Measurements from ENCODE around the gene HS3ST6. TPM values are rescaled to one million over a fixed set of nuclear protein-coding genes. Genes with fewer than 3 reads are reported as not detected.

Gene HS3ST6
- total RNA-seq, 1 experiment from 2014 or later = 1.0 TPM

DNA sequence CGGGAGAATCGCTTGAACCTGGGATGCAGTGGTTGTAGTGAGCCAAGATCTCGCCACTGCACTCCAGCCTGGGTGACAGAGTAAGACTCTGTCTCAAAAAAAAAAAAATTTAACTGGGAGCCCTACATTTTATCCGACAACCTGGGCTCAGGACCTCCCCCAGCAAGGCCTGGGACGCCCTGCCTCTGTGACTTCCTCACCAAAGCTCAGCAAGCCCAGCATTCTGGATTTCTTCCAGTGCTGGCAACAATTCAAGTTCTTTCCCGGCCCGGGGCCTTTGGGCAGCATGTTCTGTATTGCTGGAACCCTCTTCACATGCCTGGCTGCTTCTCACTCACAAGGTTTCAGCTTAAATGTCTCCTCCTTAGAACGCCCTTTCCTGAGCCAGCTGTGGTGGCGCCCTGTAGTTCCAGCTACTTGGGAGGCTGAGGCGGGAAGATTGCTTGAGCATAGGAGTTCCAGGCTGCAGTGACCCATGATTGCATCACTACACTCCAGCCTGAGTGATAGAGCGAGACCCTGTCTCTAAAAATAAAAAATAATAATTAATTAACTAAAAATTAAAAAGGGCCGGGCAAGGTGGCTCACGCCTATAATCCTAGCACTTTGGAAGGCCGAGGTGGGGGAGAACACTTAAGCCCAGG is 30.4 kb downstream of the HS3ST6 start (continued):
- TF ChIP-seq, protein P1, sequence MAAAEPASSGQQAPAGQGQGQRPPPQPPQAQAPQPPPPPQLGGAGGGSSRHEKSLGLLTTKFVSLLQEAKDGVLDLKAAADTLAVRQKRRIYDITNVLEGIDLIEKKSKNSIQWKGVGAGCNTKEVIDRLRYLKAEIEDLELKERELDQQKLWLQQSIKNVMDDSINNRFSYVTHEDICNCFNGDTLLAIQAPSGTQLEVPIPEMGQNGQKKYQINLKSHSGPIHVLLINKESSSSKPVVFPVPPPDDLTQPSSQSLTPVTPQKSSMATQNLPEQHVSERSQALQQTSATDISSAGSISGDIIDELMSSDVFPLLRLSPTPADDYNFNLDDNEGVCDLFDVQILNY (CRISPR knock-in tag; IDR thresholded peaks at IDR 0.05) = no peak
- TF ChIP-seq ZNF121 (CRISPR knock-in tag; IDR thresholded peaks at IDR 0.05) = no peak
- no peak for TF ChIP-seq CDX4 (CRISPR knock-in tag; IDR thresholded peaks at IDR 0.05; ENCODE audit: borderline replicate concordance)
- TF ChIP-seq ZNF671 (CRISPR knock-in tag; IDR thresholded peaks at IDR 0.05) = no peak
- no peak for TF ChIP-seq ZNF425 (CRISPR knock-in tag; conservative IDR thresholded peaks at IDR 0.05)

GRCh38 chr16:1884889-1885288 is 33.3 kb downstream of the HS3ST6 start:
- ATAC-seq = peak; percentile 60
- no peak for TF ChIP-seq ATF1 (CRISPR knock-in tag; IDR thresholded peaks at IDR 0.05)
- no peak for TF ChIP-seq ZMAT4 (CRISPR knock-in tag; IDR thresholded peaks at IDR 0.05)
- TF ChIP-seq, protein P2, sequence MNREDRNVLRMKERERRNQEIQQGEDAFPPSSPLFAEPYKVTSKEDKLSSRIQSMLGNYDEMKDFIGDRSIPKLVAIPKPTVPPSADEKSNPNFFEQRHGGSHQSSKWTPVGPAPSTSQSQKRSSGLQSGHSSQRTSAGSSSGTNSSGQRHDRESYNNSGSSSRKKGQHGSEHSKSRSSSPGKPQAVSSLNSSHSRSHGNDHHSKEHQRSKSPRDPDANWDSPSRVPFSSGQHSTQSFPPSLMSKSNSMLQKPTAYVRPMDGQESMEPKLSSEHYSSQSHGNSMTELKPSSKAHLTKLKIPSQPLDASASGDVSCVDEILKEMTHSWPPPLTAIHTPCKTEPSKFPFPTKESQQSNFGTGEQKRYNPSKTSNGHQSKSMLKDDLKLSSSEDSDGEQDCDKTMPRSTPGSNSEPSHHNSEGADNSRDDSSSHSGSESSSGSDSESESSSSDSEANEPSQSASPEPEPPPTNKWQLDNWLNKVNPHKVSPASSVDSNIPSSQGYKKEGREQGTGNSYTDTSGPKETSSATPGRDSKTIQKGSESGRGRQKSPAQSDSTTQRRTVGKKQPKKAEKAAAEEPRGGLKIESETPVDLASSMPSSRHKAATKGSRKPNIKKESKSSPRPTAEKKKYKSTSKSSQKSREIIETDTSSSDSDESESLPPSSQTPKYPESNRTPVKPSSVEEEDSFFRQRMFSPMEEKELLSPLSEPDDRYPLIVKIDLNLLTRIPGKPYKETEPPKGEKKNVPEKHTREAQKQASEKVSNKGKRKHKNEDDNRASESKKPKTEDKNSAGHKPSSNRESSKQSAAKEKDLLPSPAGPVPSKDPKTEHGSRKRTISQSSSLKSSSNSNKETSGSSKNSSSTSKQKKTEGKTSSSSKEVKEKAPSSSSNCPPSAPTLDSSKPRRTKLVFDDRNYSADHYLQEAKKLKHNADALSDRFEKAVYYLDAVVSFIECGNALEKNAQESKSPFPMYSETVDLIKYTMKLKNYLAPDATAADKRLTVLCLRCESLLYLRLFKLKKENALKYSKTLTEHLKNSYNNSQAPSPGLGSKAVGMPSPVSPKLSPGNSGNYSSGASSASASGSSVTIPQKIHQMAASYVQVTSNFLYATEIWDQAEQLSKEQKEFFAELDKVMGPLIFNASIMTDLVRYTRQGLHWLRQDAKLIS (CRISPR knock-in tag; IDR thresholded peaks at IDR 0.05; ENCODE audit: borderline replicate concordance) = no peak
- TF ChIP-seq PRRX2 (CRISPR knock-in tag; IDR thresholded peaks at IDR 0.05) = no peak
- TF ChIP-seq, protein P3, sequence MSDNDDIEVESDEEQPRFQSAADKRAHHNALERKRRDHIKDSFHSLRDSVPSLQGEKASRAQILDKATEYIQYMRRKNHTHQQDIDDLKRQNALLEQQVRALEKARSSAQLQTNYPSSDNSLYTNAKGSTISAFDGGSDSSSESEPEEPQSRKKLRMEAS (CRISPR knock-in tag; IDR thresholded peaks at IDR 0.05) = no peak
- TF ChIP-seq, protein P4, sequence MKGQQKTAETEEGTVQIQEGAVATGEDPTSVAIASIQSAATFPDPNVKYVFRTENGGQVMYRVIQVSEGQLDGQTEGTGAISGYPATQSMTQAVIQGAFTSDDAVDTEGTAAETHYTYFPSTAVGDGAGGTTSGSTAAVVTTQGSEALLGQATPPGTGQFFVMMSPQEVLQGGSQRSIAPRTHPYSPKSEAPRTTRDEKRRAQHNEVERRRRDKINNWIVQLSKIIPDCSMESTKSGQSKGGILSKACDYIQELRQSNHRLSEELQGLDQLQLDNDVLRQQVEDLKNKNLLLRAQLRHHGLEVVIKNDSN (CRISPR knock-in tag; IDR thresholded peaks at IDR 0.05) = no peak
- H3K4me3 Mint-ChIP-seq = no peak overlapping the region
- H3K4me1 Mint-ChIP-seq = no peaks in the 10 kb centered on the region
- H3K36me3 Mint-ChIP-seq = no peaks in the 10 kb centered on the region
- CTCF ChIA-PET = interaction anchor here (0.6 to 1.6 kb wide), 5 partner anchors 17 to 58 kb away, joined by 3 to 6 read pairs (median 3); partner anchors contain the start of gene MSRB1
- no peaks in the 10 kb centered on the region for H3K9me3 Mint-ChIP-seq
- peaks cover 3% of the 10 kb centered on the region for H3K27me3 Mint-ChIP-seq (ENCODE audit: low read depth)
- DNase-seq (ENCODE audit: low spot score) = no peak
- POLR2A ChIA-PET = interaction anchor here (1.0 to 1.1 kb wide), 2 partner anchors 10 to 13 kb away, joined by 3 read pairs; partner anchors contain the start of gene MEIOB
- H3K27ac Mint-ChIP-seq = no peak overlapping the region

- no peak for DNase-seq (ENCODE audit: low spot score)
- Mint-ChIP-seq H3K36me3 (no peaks in the 10 kb centered on the region), H3K4me3 (no peak overlapping the region), H3K27ac (no peak overlapping the region), H3K4me1 (no peaks in the 10 kb centered on the region), H3K27me3 (ENCODE audit: low read depth) (peaks cover 4% of the 10 kb centered on the region; the same call in 1 of the 2 replicates), H3K9me3 (no peaks in the 10 kb centered on the region)
- ChIA-PET POLR2A (interaction anchor here (1.0 to 1.1 kb wide), 2 partner anchors 9 to 12 kb away, joined by 3 read pairs; partner anchors contain the start of gene MEIOB), CTCF (interaction anchor here (0.5 to 1.6 kb wide), 4 partner anchors 17 to 45 kb away, joined by 3 to 6 read pairs (median 4); no protein-coding TSS in a partner anchor)
- ATAC-seq = no peak
- TF ChIP-seq GTF2I (CRISPR knock-in tag; conservative IDR thresholded peaks at IDR 0.05) (no peak), E2F4 (CRISPR knock-in tag; IDR thresholded peaks at IDR 0.05; ENCODE audit: borderline replicate concordance, low read depth) (no peak), ZNF425 (CRISPR knock-in tag; conservative IDR thresholded peaks at IDR 0.05) (no peak), FOXJ3 (CRISPR knock-in tag; IDR thresholded peaks at IDR 0.05; ENCODE audit: borderline replicate concordance) (no peak)
- TF ChIP-seq, protein P5, sequence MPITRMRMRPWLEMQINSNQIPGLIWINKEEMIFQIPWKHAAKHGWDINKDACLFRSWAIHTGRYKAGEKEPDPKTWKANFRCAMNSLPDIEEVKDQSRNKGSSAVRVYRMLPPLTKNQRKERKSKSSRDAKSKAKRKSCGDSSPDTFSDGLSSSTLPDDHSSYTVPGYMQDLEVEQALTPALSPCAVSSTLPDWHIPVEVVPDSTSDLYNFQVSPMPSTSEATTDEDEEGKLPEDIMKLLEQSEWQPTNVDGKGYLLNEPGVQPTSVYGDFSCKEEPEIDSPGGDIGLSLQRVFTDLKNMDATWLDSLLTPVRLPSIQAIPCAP (CRISPR knock-in tag; IDR thresholded peaks at IDR 0.05) = no peak
Observed at GRCh38 chr16:1884155-1884760, 34.0 kb downstream of the HS3ST6 start.

Data from WTC11 (cell line).